ENCODE results near the gene CREBBP. TPM values are rescaled to one million over a fixed set of nuclear protein-coding genes. Genes with fewer than 3 reads are reported as not detected.

CREBBP gene
- total and polyA plus RNA-seq, 2 experiments from 2014 or later = 36.9 to 54.8 TPM

DNA sequence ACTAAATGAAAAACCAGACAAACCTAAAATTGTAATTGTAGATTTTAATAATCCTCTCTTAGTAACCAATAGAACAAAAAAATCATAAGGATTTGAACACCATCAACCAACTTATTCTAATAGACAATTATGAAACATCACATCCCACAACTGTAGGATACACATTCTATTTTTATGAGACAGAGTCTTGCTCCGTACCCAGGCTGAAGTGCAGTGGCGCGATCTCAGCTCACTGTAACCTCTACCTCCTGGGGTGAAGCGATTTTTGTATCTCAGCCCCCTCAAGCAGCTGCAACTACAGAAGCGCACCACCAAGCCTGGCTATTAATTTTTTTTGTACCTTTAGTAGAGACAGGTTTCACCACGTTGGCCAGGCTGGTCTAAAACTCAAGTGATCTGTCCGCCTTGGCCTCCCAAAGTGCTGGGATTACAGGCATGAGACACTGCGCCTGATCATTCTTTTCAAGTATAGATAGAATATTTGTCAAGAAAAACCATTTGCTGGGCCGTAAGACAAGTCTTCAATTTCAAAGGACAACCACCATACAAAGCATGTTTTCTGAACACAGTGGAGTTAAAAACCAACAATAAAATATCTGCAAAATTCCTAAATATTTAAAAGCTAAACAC lies 49.8 kb downstream of the CREBBP start:
- Histone ChIP-seq H3K4me1 (ENCODE audit: insufficient read depth) (peaks cover 13% of the 10 kb centered on the region; the same call in 1 of the 2 replicates), H4K20me1 (replicated peaks; ENCODE audit: insufficient read depth) (peaks cover 64% of the 10 kb centered on the region), H3K9me2 (ENCODE audit: insufficient read depth) (no peaks in the 10 kb centered on the region), H3K27me3 (ENCODE audit: insufficient read depth) (no peaks in the 10 kb centered on the region), H3K79me2 (replicated peaks; ENCODE audit: insufficient read depth) (peaks cover 100% of the 10 kb centered on the region), H3K27ac (ENCODE audit: low read depth) (no peak overlapping the region), H3F3A (replicated peaks; ENCODE audit: low read depth) (no peaks in the 10 kb centered on the region), H3K4me3 (no peak overlapping the region), H2AFZ (no peak overlapping the region), H3K36me3 (ENCODE audit: insufficient read depth) (peaks cover 3% of the 10 kb centered on the region; the same call in 1 of the 2 replicates), H3K4me2 (no peak overlapping the region)
- H3K27me3 Mint-ChIP-seq (ENCODE audit: insufficient read depth, low read depth, poor library complexity) = peaks cover 9% of the 10 kb centered on the region
- peaks cover 11% of the 10 kb centered on the region; the same call in 2 of the 3 replicates for H3K9me3 Mint-ChIP-seq
- TF ChIP-seq, protein P1, sequence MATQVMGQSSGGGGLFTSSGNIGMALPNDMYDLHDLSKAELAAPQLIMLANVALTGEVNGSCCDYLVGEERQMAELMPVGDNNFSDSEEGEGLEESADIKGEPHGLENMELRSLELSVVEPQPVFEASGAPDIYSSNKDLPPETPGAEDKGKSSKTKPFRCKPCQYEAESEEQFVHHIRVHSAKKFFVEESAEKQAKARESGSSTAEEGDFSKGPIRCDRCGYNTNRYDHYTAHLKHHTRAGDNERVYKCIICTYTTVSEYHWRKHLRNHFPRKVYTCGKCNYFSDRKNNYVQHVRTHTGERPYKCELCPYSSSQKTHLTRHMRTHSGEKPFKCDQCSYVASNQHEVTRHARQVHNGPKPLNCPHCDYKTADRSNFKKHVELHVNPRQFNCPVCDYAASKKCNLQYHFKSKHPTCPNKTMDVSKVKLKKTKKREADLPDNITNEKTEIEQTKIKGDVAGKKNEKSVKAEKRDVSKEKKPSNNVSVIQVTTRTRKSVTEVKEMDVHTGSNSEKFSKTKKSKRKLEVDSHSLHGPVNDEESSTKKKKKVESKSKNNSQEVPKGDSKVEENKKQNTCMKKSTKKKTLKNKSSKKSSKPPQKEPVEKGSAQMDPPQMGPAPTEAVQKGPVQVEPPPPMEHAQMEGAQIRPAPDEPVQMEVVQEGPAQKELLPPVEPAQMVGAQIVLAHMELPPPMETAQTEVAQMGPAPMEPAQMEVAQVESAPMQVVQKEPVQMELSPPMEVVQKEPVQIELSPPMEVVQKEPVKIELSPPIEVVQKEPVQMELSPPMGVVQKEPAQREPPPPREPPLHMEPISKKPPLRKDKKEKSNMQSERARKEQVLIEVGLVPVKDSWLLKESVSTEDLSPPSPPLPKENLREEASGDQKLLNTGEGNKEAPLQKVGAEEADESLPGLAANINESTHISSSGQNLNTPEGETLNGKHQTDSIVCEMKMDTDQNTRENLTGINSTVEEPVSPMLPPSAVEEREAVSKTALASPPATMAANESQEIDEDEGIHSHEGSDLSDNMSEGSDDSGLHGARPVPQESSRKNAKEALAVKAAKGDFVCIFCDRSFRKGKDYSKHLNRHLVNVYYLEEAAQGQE (IDR thresholded peaks at IDR 0.05; ENCODE audit: unreplicated experiment) = no peak
- no peak for TF ChIP-seq STAT1 (IDR thresholded peaks at IDR 0.05; ENCODE audit: unreplicated experiment)
- TF ChIP-seq NANOG (IDR thresholded peaks at IDR 0.05; ENCODE audit: borderline replicate concordance) = no peak
- TF ChIP-seq, protein P2, sequence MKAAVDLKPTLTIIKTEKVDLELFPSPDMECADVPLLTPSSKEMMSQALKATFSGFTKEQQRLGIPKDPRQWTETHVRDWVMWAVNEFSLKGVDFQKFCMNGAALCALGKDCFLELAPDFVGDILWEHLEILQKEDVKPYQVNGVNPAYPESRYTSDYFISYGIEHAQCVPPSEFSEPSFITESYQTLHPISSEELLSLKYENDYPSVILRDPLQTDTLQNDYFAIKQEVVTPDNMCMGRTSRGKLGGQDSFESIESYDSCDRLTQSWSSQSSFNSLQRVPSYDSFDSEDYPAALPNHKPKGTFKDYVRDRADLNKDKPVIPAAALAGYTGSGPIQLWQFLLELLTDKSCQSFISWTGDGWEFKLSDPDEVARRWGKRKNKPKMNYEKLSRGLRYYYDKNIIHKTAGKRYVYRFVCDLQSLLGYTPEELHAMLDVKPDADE (IDR thresholded peaks at IDR 0.05) = no peak
- TF ChIP-seq JUNB (IDR thresholded peaks at IDR 0.05; ENCODE audit: unreplicated experiment) = no peak
- TF ChIP-seq, protein P3, sequence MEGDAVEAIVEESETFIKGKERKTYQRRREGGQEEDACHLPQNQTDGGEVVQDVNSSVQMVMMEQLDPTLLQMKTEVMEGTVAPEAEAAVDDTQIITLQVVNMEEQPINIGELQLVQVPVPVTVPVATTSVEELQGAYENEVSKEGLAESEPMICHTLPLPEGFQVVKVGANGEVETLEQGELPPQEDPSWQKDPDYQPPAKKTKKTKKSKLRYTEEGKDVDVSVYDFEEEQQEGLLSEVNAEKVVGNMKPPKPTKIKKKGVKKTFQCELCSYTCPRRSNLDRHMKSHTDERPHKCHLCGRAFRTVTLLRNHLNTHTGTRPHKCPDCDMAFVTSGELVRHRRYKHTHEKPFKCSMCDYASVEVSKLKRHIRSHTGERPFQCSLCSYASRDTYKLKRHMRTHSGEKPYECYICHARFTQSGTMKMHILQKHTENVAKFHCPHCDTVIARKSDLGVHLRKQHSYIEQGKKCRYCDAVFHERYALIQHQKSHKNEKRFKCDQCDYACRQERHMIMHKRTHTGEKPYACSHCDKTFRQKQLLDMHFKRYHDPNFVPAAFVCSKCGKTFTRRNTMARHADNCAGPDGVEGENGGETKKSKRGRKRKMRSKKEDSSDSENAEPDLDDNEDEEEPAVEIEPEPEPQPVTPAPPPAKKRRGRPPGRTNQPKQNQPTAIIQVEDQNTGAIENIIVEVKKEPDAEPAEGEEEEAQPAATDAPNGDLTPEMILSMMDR (conservative IDR thresholded peaks at IDR 0.05; ENCODE audit: low read depth in 2 of 2) = no peak
- no peak for TF ChIP-seq EZH2 (IDR thresholded peaks at IDR 0.05; ENCODE audit: low read depth, unreplicated experiment)
- TF ChIP-seq, protein P4, sequence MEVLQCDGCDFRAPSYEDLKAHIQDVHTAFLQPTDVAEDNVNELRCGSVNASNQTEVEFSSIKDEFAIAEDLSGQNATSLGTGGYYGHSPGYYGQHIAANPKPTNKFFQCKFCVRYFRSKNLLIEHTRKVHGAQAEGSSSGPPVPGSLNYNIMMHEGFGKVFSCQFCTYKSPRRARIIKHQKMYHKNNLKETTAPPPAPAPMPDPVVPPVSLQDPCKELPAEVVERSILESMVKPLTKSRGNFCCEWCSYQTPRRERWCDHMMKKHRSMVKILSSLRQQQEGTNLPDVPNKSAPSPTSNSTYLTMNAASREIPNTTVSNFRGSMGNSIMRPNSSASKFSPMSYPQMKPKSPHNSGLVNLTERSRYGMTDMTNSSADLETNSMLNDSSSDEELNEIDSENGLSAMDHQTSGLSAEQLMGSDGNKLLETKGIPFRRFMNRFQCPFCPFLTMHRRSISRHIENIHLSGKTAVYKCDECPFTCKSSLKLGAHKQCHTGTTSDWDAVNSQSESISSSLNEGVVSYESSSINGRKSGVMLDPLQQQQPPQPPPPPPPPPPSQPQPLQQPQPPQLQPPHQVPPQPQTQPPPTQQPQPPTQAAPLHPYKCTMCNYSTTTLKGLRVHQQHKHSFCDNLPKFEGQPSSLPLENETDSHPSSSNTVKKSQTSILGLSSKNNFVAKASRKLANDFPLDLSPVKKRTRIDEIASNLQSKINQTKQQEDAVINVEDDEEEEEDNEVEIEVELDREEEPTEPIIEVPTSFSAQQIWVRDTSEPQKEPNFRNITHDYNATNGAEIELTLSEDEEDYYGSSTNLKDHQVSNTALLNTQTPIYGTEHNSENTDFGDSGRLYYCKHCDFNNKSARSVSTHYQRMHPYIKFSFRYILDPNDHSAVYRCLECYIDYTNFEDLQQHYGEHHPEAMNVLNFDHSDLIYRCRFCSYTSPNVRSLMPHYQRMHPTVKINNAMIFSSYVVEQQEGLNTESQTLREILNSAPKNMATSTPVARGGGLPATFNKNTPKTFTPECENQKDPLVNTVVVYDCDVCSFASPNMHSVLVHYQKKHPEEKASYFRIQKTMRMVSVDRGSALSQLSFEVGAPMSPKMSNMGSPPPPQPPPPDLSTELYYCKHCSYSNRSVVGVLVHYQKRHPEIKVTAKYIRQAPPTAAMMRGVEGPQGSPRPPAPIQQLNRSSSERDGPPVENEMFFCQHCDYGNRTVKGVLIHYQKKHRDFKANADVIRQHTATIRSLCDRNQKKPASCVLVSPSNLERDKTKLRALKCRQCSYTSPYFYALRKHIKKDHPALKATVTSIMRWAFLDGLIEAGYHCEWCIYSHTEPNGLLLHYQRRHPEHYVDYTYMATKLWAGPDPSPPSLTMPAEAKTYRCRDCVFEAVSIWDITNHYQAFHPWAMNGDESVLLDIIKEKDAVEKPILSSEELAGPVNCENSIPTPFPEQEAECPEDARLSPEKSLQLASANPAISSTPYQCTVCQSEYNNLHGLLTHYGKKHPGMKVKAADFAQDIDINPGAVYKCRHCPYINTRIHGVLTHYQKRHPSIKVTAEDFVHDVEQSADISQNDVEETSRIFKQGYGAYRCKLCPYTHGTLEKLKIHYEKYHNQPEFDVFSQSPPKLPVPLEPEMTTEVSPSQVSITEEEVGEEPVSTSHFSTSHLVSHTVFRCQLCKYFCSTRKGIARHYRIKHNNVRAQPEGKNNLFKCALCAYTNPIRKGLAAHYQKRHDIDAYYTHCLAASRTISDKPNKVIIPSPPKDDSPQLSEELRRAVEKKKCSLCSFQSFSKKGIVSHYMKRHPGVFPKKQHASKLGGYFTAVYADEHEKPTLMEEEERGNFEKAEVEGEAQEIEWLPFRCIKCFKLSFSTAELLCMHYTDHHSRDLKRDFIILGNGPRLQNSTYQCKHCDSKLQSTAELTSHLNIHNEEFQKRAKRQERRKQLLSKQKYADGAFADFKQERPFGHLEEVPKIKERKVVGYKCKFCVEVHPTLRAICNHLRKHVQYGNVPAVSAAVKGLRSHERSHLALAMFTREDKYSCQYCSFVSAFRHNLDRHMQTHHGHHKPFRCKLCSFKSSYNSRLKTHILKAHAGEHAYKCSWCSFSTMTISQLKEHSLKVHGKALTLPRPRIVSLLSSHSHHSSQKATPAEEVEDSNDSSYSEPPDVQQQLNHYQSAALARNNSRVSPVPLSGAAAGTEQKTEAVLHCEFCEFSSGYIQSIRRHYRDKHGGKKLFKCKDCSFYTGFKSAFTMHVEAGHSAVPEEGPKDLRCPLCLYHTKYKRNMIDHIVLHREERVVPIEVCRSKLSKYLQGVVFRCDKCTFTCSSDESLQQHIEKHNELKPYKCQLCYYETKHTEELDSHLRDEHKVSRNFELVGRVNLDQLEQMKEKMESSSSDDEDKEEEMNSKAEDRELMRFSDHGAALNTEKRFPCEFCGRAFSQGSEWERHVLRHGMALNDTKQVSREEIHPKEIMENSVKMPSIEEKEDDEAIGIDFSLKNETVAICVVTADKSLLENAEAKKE (CRISPR knock-in tag; IDR thresholded peaks at IDR 0.05) = no peak
- no peak for TF ChIP-seq ZNF331 (CRISPR knock-in tag; IDR thresholded peaks at IDR 0.05; ENCODE audit: low read depth)
- no peak for TF ChIP-seq EZH2phosphoT487 (IDR thresholded peaks at IDR 0.05; ENCODE audit: unreplicated experiment)
- no peak overlapping the region for H3K27ac Mint-ChIP-seq
- no peak for ATAC-seq
- no peak for DNase-seq (ENCODE audit: low spot score)
- H3K4me1 Mint-ChIP-seq = peaks cover 24% of the 10 kb centered on the region
- peaks cover 23% of the 10 kb centered on the region; the same call in 2 of the 3 replicates for H3K36me3 Mint-ChIP-seq (ENCODE audit: low read depth)
- no peak overlapping the region for H3K4me3 Mint-ChIP-seq
